Measurements from ENCODE around the gene BRME1.

- TF ChIP-seq CTCF (IDR thresholded peaks at IDR 0.05) (no peak), POLR2A (IDR thresholded peaks at IDR 0.05) (no peak)
Measured at GRCh38 chr19:13918726-13919411, 13.0 kb upstream of the BRME1 start.

Measured in lower leg skin (tissue), 3 donors.